NCI-H2196 treated with DMSO at 0.1 percent for 48 hours (cell line): Measurements from ENCODE around the gene OPN4.
"Not testable (repeated sequence)": the region's sequence is repeated elsewhere in the genome, so short reads cannot be mapped to it uniquely, and the experiment has no call there.

Experiments
- DNase-seq: peaks from one replicate; lab custom pipeline; 2025; ENCODE audit not compliant: unreplicated experiment; lab: John Stamatoyannopoulos, UW

The OPN4 gene, protein sequence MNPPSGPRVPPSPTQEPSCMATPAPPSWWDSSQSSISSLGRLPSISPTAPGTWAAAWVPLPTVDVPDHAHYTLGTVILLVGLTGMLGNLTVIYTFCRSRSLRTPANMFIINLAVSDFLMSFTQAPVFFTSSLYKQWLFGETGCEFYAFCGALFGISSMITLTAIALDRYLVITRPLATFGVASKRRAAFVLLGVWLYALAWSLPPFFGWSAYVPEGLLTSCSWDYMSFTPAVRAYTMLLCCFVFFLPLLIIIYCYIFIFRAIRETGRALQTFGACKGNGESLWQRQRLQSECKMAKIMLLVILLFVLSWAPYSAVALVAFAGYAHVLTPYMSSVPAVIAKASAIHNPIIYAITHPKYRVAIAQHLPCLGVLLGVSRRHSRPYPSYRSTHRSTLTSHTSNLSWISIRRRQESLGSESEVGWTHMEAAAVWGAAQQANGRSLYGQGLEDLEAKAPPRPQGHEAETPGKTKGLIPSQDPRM

DNA sequence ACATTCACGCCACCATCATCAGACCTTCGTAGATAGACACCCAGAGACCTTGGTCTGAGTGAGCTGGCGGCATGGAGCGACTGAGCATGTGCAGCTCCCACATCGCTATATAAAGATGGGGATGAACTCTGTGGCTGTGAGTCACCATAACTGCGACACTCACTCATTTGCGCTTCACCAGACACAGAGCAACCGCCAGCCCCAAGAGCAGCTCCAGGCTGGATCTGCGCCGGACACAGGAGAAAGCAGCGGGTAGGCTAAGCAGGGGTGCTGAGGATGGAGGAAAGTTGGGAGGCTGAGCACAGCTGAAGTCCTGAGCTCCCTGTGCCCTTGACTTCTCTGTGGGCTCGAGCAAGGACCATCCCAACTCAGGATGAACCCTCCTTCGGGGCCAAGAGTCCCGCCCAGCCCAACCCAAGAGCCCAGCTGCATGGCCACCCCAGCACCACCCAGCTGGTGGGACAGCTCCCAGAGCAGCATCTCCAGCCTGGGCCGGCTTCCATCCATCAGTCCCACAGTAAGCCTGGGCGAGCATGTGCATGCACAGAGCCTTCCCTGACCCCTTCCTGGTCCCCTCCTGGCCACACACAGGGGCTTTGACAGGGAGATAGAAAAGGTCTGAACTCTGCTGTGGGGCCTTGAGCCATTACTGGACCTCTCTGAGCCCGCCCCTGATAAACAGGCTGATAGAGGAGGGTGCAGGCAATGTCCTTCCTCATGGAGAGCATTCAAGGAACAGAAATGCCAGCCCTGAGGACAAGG lies at the start of gene OPN4:
Gene OPN4, plus strand, starts transcription at position 137 of the 762 bp plus-strand sequence. Its CDS starts 237 bp downstream, at position 374.
- no peak for DNase-seq

DNA sequence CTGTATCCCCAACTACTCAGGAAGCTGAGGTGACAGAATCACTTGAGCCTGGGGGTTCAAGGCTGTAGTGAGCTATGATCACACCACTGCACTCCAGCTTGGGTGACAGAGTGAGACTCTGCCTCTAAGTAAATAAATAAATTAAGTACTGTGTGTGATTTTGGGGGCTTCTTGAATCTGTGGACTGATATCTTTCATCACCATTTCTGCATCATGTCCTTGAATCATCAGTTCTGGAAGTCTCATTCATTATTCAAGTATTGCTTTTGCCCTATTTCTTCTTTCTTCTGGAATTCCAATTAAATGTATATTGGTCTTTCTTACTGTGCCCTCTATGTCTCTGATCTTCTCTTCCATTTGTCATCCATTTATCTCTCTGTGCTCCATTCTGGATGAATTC lies 46.7 kb upstream of the OPN4 start:
- no peak for DNase-seq

DNA sequence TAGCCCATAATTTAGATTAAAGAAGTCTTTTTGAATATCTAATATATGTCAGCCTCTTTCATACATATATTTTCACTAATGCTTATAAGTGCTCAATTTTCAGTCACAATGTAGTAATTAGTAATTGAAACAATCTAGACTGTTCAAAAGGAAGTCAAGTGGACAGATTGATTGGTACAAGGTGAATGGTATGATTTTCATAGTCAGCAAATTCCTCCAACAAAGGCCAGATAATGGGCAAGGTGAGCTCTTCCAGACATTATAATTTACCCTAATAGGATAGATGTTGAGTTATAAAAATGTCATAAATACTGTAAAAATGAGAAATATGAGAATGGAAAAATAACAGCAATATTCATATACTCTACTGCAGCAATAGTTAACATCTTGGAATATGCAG lies 44.4 kb upstream of the OPN4 start:
- DNase-seq, result no peak

GRCh38 chr10:86611386-86611785 lies 43.0 kb upstream of the OPN4 start:
- DNase-seq, result no peak

DNA sequence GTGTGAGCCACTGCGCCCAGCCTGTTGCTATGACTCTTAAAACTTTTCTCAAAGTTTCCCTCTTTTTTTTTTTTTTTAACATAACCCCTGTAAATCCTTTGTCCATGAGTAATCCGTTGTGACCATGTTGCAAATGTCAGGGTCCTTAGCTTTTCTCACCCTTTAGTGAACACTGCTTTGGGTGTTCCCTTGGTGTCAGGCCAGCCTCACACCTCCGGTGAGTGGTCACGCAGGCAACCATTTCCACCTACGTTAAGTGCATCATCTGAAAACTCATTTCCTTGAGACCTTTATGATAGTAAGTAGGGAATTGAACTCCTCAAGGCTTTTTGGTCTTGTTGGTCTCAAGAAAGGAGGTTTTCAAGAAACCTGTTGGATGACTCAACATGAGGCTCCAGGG lies 41.3 kb upstream of the OPN4 start:
- no peak for DNase-seq

DNA sequence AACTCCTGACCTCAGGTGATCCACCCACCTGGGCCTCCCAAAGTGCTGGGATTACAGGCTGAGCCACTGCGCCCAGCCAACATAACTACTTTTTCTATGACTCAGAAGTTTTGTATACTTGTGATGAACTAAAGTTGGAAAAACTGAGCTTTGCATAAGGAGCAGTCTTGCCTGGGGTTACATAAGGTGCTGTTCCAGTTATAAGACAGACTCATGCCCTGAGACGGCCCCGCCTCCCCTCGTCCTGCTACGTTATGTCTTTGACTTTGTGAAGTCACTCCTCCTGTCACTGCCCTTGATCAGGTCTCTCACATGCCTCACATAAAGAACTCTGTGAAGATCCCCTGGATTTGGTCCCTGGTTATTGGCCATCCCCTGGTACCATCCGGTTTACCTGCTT lies 40.4 kb upstream of the OPN4 start:
- DNase-seq, result no peak

DNA sequence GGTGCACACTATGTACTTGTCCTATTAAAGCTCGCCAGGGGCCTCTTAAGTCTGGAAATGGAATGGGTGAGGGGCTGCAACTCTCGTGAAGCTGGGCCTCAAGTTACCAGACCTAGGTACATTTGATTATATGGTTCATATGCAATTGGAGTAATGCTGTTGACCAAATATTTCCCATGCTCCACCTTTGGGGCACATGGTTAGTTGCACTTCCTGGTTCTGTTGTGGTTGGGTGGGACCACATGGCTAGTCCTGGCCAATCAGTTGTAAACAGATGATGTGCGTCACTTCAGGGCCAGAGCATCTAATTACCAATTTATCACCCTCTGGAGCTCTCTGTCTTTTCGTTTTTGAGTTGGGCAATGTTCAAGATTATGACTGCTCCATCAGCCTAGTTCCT lies 39.5 kb upstream of the OPN4 start:
- no peak for DNase-seq

- not testable (repeated sequence) for DNase-seq
Observed at GRCh38 chr10:86617278-86617677, 37.1 kb upstream of the OPN4 start.

- no peak for DNase-seq
Observed at GRCh38 chr10:86628311-86628710, 26.0 kb upstream of the OPN4 start.

DNA sequence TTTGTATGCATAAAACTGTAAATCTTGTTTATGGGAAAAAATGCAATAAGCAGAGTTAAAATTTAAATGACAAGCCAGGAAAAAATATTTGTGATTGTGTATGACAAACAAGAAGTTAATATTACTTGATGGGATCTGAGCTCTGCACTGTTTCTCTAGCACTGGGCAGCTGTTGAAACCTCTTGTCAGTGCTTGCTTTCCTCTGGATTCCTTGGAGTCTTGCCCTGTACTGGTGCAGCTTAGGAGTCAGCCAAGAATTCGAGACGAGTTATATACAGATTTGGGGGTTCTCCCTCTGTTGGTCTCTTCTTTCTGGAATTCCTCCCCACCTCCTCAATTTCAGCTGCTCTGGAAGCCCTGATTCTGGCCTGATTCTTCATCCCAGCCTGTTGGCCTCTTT lies 24.3 kb upstream of the OPN4 start:
- DNase-seq, result no peak

DNA sequence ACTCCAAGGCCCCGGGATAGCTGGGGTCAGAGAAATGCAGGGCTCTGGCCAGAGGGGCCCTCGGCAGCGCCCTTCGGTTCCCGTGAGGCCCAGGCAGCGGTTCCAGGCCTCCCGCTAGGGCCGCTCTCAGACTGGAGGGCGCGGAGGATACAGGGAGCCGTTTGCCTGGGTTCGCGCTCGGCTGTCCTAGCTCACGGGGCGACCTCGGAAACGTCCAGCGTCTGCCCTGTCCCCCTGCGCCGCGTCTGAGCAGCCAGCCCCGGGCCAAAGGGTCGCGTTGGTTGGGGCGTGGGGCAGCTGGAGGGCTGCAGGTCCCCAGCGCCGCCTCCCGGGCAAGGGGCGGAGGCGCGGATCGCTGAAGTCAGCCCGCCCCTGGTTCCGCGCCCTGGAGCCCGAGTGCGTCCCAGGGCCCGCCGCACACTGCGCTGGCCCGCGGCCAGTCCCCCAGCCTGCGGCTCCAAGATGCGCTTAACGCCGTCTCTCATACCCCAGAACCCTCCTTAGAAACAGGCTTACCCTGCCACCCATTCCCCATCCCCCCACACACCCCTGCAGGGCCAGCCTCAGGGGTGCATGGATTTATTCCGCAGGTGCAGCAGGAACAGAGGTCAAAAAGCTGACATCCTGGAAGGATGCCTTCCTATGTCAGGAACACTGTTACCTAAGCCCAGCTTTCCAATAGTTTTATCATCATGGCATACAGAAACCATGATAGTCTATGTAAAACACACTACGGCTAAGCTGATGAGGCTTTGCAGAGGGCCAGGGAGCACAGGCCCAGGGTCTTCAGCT lies 22.1 kb upstream of the OPN4 start:
- no peak for DNase-seq

- DNase-seq, result no peak
Observed at GRCh38 chr10:86632951-86633350, 21.4 kb upstream of the OPN4 start.

GRCh38 chr10:86635402-86635801 lies 18.9 kb upstream of the OPN4 start:
- DNase-seq, result no peak

GRCh38 chr10:86636311-86636710 lies 18.0 kb upstream of the OPN4 start:
- no peak for DNase-seq

DNA sequence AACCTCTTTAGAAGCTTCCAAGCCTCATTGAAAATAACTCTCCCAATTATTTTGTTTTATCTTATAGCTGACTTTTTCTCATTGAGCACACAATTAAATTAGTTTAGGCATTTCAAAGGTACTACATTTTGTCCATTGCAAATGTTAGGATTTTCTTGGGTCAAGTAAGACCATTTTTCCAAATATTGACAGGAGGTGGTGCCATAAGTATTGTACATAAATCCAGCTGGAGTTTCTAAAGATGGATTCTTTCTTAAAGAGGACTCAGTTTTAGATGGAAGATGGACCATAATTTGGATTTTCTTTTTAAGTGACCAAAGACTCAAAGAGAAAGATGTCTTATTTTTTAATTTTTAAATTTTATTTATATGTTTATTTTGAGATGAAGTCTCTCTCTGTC lies 12.3 kb upstream of the OPN4 start:
- DNase-seq, result no peak

DNA sequence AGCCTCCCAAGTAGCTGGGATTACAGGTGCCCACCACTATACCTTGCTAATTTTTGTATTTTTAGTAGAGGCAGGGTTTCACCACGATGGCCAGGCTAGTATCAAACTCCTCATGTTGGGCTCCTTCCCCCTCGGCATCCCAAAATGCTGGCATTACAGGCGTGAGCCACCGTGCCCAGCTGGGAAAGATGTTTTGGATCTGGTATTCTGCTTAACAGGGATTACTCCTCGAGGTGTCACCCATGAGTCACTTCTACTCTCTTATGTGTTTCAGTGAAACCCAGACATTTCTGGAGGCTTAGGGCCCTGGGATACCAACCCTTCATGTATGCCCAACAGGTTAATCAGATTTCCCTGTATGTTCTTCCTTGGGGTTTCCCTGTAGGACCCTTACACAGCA lies 11.8 kb upstream of the OPN4 start:
- no peak for DNase-seq

DNA sequence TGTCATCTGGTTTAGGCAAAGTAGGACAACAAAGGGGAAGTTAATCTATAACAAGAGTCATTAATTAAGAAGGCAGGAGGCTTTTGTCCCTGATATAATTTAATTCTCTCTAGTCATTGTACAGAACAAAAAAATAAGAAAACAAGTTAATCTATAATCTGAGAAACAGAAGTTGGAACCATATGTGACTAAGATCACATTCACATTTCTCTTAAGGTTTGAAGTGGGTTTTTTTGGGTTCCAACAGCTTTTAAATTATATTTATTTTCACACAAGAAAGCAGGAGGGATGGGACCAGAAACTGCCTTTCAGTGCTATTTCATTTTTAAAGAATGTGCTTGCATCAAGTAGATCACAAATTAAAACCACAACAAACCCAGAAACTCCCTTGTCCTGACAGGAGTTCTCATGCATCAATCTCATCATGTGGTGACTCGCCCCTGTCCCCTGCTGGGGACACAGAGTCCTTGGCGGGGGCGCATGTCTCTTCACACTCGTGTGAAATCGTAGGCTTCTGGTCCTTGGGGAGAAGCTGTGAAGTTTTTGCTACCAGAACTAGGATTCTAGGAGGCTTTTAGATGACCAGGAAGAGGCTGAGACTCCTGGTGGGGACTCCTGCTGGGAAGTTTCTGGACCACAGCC lies 10.1 kb upstream of the OPN4 start:
- no peak for DNase-seq

DNA sequence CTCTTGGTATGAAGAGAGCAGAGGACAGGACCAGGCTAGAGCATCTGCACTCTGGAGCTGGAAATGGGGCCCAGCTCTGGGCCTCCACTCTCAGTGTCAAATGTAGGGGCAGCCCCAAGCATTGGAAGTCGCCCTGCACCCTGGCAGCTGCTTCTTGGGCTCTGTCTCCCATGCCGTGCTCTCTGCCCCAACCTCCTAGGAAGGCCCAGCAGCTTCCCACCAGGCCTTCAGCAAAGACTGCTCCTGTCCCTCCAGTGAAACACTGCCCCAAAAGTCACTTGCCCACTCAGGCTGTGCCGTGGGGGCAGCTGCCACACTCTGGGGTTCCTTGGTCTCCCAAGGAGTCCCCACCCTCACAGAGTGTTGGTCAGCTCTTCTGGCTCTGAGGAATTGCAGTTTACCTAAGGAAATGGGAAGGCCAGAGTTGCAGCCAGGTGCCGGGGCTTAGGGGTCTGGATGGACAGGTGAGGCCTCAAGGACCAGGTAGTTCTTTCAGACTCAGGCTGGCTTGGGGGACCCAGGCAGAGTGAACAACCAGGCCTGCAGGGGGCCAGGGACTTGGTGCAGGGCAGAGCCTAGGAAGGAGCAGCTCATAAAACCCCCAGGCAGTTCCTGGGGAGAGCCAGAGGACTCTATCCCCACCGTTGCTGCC lies 9.4 kb upstream of the OPN4 start:
- no peak for DNase-seq

- not testable (repeated sequence) for DNase-seq
Observed at GRCh38 chr10:86645621-86646165, 8.7 kb upstream of the OPN4 start.

DNA sequence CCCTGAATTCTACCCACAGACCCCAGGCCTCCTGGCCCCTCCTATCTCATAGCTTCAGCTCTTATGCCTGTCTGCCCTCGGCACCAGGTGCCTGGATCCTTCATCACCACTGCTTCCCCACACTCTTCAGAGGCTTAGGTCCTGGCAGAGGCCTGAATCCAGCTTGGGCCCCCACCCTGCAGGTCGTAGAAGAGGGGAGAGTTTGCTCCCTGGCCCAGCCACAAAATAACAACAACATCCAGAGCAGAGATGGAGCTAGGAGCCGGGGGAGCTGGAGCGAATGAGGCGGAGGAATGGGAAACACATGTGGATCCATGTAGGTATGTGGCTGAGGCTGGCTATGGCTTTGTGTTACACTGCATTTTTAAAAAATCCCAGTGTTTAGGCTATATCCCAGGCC lies 7.8 kb upstream of the OPN4 start:
- no peak for DNase-seq
